ENCODE measurements around the gene SPIN1. TPM values are rescaled to one million over a fixed set of nuclear protein-coding genes. Genes with fewer than 3 reads are reported as not detected.

SPIN1 gene
- total and polyA plus RNA-seq, 7 donors: 2.5 to 17.2 (median 7.9) TPM

- H3K27me3 ChIP-seq (ENCODE audit: insufficient read depth in 3 of 3, low read length in 2 of 3): no peaks in the 10 kb centered on the region
- no peak for ATAC-seq
- intact Hi-C loops (cut with DNase I): no loop called here
- TF ChIP-seq CTCF (IDR thresholded peaks at IDR 0.05): no peak
- peaks cover 0 to 11% of the 10 kb centered on the region in 2 donors for H3K36me3 ChIP-seq (ENCODE audit: insufficient read depth in 1 of 2, low read depth in 1 of 2)
- H3K9me3 ChIP-seq: no peaks in the 10 kb centered on the region
- no peaks in the 10 kb centered on the region for H3K4me1 ChIP-seq
- WGBS, 3 donors: 28 to 51% (median 32%) methylated on average over 4 of the region's 4 CpGs
- H3K4me3 ChIP-seq: no peak overlapping the region
- no peak overlapping the region for H3K27ac ChIP-seq
- DNase-seq: no peak
These were observed 59.2 kb downstream of the SPIN1 start for GRCh38 chr9:88447431-88447830.

GRCh38 chr9:88451160-88451559, 62.9 kb downstream of the SPIN1 start:
- no peak for TF ChIP-seq CTCF (IDR thresholded peaks at IDR 0.05)
- 92 to 94% (median 93%) methylated on average over 5 of the region's 5 CpGs for WGBS, 3 donors

GRCh38 chr9:88458716-88459465, 70.6 kb downstream of the SPIN1 start:
- no peaks in the 10 kb centered on the region for H3K27me3 ChIP-seq (ENCODE audit: insufficient read depth in 3 of 3, low read length in 2 of 3)
- no peak for TF ChIP-seq CTCF (IDR thresholded peaks at IDR 0.05)
- no peaks in the 10 kb centered on the region for H3K36me3 ChIP-seq (ENCODE audit: insufficient read depth in 1 of 2, low read depth in 1 of 2)
- ATAC-seq (no peak), DNase-seq (no peak)
- no peaks in the 10 kb centered on the region for H3K4me1 ChIP-seq
- intact Hi-C loops (cut with DNase I): no loop called here
- no peak overlapping the region for H3K27ac ChIP-seq
- H3K4me3 ChIP-seq: no peak overlapping the region
- 44 to 65% (median 55%) methylated on average over 5 of the region's 5 CpGs for WGBS, 3 donors
- no peaks in the 10 kb centered on the region for H3K9me3 ChIP-seq

More at GRCh38 chr9:88451160-88451559, 62.9 kb downstream of the SPIN1 start:
- no peak for DNase-seq
- Histone ChIP-seq H3K36me3 (ENCODE audit: insufficient read depth in 1 of 2, low read depth in 1 of 2) (peaks cover 0 to 11% of the 10 kb centered on the region in 2 donors), H3K9me3 (no peaks in the 10 kb centered on the region), H3K4me1 (no peaks in the 10 kb centered on the region), H3K4me3 (no peak overlapping the region), H3K27ac (no peak overlapping the region), H3K27me3 (ENCODE audit: insufficient read depth in 3 of 3, low read length in 2 of 3) (no peaks in the 10 kb centered on the region)
- intact Hi-C loops (cut with DNase I): no loop called here
- no peak for ATAC-seq

GRCh38 chr9:88460587-88461332, 72.5 kb downstream of the SPIN1 start:
- no peaks in the 10 kb centered on the region for H3K36me3 ChIP-seq (ENCODE audit: insufficient read depth in 1 of 2, low read depth in 1 of 2)

More at GRCh38 chr9:88460587-88461332, 72.5 kb downstream of the SPIN1 start:
- no peaks in the 10 kb centered on the region for H3K9me3 ChIP-seq
- intact Hi-C loops (cut with DNase I): no loop called here
- DNase-seq: no peak
- no peak for TF ChIP-seq CTCF (IDR thresholded peaks at IDR 0.05)
- H3K4me1 ChIP-seq: no peaks in the 10 kb centered on the region
- WGBS, 3 donors: 81 to 91% (median 84%) methylated on average over 3 of the region's 3 CpGs
- H3K27me3 ChIP-seq (ENCODE audit: insufficient read depth in 3 of 3, low read length in 2 of 3): no peaks in the 10 kb centered on the region
- H3K27ac ChIP-seq: no peak overlapping the region
- no peak overlapping the region for H3K4me3 ChIP-seq
- no peak for ATAC-seq

All from psoas muscle (tissue), 8 donors.